ENCODE data around the gene OGT. TPM values are rescaled to one million over a fixed set of nuclear protein-coding genes. Genes with fewer than 3 reads are reported as not detected.
A peak's percentile ranks its signal among the peaks of the same experiment; 100 is the strongest.

Gene OGT
- total and polyA plus RNA-seq, 2 experiments from 2014 or later = 36.8 to 120 TPM

GRCh38 chrX:71547339-71547738, 14.4 kb downstream of the OGT start:
- no peaks in the 10 kb centered on the region for H3K36me3 ChIP-seq (replicated peaks; ENCODE audit: insufficient read depth, low read depth)
- no peaks in the 10 kb centered on the region for H3K4me1 ChIP-seq (ENCODE audit: insufficient read depth)
- H4K20me1 ChIP-seq (ENCODE audit: insufficient read depth, poor library complexity, severe bottlenecking) = peaks cover 32% of the 10 kb centered on the region

GRCh38 chrX:71549986-71550385, 17.1 kb downstream of the OGT start:
- H3K79me2 ChIP-seq = peaks cover 48% of the 10 kb centered on the region
- 77% methylated on average over 1 of the region's 1 CpG for WGBS (ENCODE audit: low lambda C conversion rate, missing lambda C conversion rate)

More at GRCh38 chrX:71547339-71547738, 14.4 kb downstream of the OGT start:
- WGBS (ENCODE audit: low lambda C conversion rate, missing lambda C conversion rate) = 78% methylated on average over 7 of the region's 7 CpGs
- no peak for DNase-seq (ENCODE audit: low spot score)
- no peak overlapping the region for H2AFZ ChIP-seq
- no peak overlapping the region for H3K27ac ChIP-seq
- no peaks in the 10 kb centered on the region for H3K9me2 ChIP-seq (replicated peaks; ENCODE audit: insufficient read depth)
- no peak overlapping the region for H3K4me2 ChIP-seq
- no peaks in the 10 kb centered on the region for H3K27me3 ChIP-seq
- peaks cover 67% of the 10 kb centered on the region for H3K79me2 ChIP-seq
- TF ChIP-seq CTCF (IDR thresholded peaks at IDR 0.05; ENCODE audit: poor library complexity) (no peak), EZH2phosphoT487 (IDR thresholded peaks at IDR 0.05; ENCODE audit: low read depth, severe bottlenecking, unreplicated experiment) (no peak), EZH2 (IDR thresholded peaks at IDR 0.05; ENCODE audit: borderline replicate concordance) (no peak)
- H3K9me3 ChIP-seq (ENCODE audit: low read depth) = no peaks in the 10 kb centered on the region
- H3K4me3 ChIP-seq = no peak overlapping the region

GRCh38 chrX:71550578-71550977, 17.7 kb downstream of the OGT start:
- no peak for DNase-seq (ENCODE audit: low spot score)
- H3K27ac ChIP-seq = no peak overlapping the region
- peaks cover 42% of the 10 kb centered on the region for H3K79me2 ChIP-seq
- WGBS (ENCODE audit: low lambda C conversion rate, missing lambda C conversion rate) = 49% methylated on average over 3 of the region's 3 CpGs
- no peak overlapping the region for H3K4me3 ChIP-seq
- H3K36me3 ChIP-seq (replicated peaks; ENCODE audit: insufficient read depth, low read depth) = no peaks in the 10 kb centered on the region
- no peak for TF ChIP-seq CTCF (IDR thresholded peaks at IDR 0.05; ENCODE audit: poor library complexity)
- H3K4me1 ChIP-seq (ENCODE audit: insufficient read depth) = no peaks in the 10 kb centered on the region
- H3K27me3 ChIP-seq = no peaks in the 10 kb centered on the region
- H3K9me3 ChIP-seq (ENCODE audit: low read depth) = no peaks in the 10 kb centered on the region
- no peaks in the 10 kb centered on the region for H3K9me2 ChIP-seq (replicated peaks; ENCODE audit: insufficient read depth)
- no peak overlapping the region for H2AFZ ChIP-seq
- H4K20me1 ChIP-seq (ENCODE audit: insufficient read depth, poor library complexity, severe bottlenecking) = peaks cover 19% of the 10 kb centered on the region
- H3K4me2 ChIP-seq = no peak overlapping the region

More at GRCh38 chrX:71549986-71550385, 17.1 kb downstream of the OGT start:
- Histone ChIP-seq H3K4me2 (no peak overlapping the region), H3K27me3 (no peaks in the 10 kb centered on the region), H2AFZ (no peak overlapping the region), H3K9me3 (ENCODE audit: low read depth) (no peaks in the 10 kb centered on the region), H3K27ac (no peak overlapping the region), H3K9me2 (replicated peaks; ENCODE audit: insufficient read depth) (no peaks in the 10 kb centered on the region), H3K36me3 (replicated peaks; ENCODE audit: insufficient read depth, low read depth) (no peaks in the 10 kb centered on the region), H3K4me3 (no peak overlapping the region), H3K4me1 (ENCODE audit: insufficient read depth) (no peaks in the 10 kb centered on the region), H4K20me1 (ENCODE audit: insufficient read depth, poor library complexity, severe bottlenecking) (peaks cover 21% of the 10 kb centered on the region)
- DNase-seq (ENCODE audit: low spot score) = no peak
- no peak for TF ChIP-seq EZH2 (IDR thresholded peaks at IDR 0.05; ENCODE audit: borderline replicate concordance)
- TF ChIP-seq EZH2phosphoT487 (IDR thresholded peaks at IDR 0.05; ENCODE audit: low read depth, severe bottlenecking, unreplicated experiment) = no peak
- TF ChIP-seq CTCF (IDR thresholded peaks at IDR 0.05; ENCODE audit: poor library complexity) = no peak

DNA sequence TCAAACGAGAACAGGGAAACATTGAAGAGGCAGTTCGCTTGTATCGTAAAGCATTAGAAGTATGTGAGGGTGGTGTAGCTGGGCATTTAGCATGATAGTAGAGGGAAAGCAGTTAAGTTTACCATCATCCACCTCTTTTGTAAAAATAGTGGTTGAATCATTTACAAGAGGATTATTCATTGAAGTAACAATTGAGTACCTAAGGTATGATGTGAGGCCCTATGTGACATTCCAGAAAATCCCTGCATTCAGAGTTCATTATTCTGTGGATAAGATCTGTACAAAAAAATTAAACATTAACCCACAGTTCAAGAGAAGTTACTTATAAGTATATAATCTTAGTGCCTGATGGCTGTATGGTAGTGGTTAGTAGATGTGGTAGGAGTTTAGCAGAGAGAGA, 23.1 kb downstream of the OGT start:
- peaks cover 7% of the 10 kb centered on the region for H4K20me1 ChIP-seq (ENCODE audit: insufficient read depth, poor library complexity, severe bottlenecking)
- 81% methylated on average over 3 of the region's 3 CpGs for WGBS (ENCODE audit: low lambda C conversion rate, missing lambda C conversion rate)
- H3K79me2 ChIP-seq = peaks cover 7% of the 10 kb centered on the region
- H3K4me2 ChIP-seq = no peak overlapping the region
- H3K9me3 ChIP-seq (ENCODE audit: low read depth) = no peaks in the 10 kb centered on the region
- H2AFZ ChIP-seq = no peak overlapping the region
- DNase-seq (ENCODE audit: low spot score) = no peak
- no peaks in the 10 kb centered on the region for H3K27me3 ChIP-seq
- no peaks in the 10 kb centered on the region for H3K4me1 ChIP-seq (ENCODE audit: insufficient read depth)
- no peak overlapping the region for H3K4me3 ChIP-seq
- no peak for TF ChIP-seq CTCF (IDR thresholded peaks at IDR 0.05; ENCODE audit: poor library complexity)
- TF ChIP-seq EZH2phosphoT487 (IDR thresholded peaks at IDR 0.05; ENCODE audit: low read depth, severe bottlenecking, unreplicated experiment) = no peak
- no peak for TF ChIP-seq EZH2 (IDR thresholded peaks at IDR 0.05; ENCODE audit: borderline replicate concordance)
- no peaks in the 10 kb centered on the region for H3K9me2 ChIP-seq (replicated peaks; ENCODE audit: insufficient read depth)
- peak overlapping the region; percentile 29 for H3K27ac ChIP-seq
- no peaks in the 10 kb centered on the region for H3K36me3 ChIP-seq (replicated peaks; ENCODE audit: insufficient read depth, low read depth)
